Dedifferentiated amniotic fluid mesenchymal stem cell (primary cell): ENCODE results near the gene WDR59.

Experiments used
- DNase-seq: peaks from one replicate; pipeline ENCODE4 v3.0.0-alpha.2; 2016; ENCODE audit errors: extremely low spot score

Gene WDR59

GRCh38 chr16:74903901-74904678 is 80.8 kb downstream of the WDR59 start:
- no peak for DNase-seq

- no peak for DNase-seq
Measured at GRCh38 chr16:74903120-74903519, 81.8 kb downstream of the WDR59 start.

GRCh38 chr16:74902161-74902560 is 82.8 kb downstream of the WDR59 start:
- DNase-seq, result no peak

GRCh38 chr16:74901606-74902005 is 83.3 kb downstream of the WDR59 start:
- no peak for DNase-seq

GRCh38 chr16:74899816-74900215 is 85.1 kb downstream of the WDR59 start:
- no peak for DNase-seq

GRCh38 chr16:74898659-74899058 is 86.3 kb downstream of the WDR59 start:
- DNase-seq, result no peak

DNA sequence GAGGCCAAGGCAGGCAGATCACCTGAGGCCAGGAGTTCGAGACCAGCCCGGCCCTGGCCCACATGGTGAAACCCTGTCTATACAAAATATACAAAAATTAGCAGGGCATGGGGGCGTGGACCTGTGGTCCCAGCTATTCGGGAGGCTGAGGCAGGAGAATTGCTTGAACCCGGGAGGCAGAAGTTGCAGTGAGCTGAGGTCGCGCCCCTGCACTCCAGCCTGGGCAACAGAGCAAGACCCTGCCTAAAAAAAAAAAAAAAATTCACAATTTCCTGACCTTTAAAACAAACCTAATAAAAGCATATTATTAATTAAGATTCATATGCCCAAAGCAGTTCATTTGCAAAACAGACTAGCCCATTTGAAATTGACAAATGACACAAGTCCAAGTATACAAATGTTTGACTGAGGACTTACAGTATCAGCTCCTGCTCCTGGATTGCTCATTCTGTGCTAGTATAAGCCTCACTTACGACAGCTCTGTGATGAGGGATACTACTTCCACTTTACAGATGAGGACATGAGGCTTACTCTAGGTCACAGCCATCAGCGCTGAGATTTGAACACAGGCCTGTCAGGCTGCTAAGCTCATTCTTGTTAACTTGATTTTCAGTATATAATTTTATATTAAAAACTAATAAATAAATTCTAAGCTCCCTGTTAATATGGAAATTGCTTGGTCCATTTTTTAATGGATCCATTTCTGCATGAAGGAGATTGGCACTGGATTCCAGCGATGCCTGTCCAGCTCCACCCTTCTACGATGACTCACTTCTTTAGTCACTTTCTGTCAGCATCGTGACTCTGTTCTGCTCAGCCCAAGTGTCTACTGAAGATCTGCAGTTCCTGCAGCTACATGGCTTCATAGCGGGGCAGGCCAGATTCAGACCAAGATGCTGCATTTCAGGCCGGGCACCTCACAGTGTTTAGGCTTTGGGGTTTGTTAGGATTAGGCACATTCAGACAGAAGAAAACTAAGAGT is 88.2 kb downstream of the WDR59 start:
- DNase-seq, result peak; percentile 59

GRCh38 chr16:74893541-74893940 is 91.4 kb downstream of the WDR59 start:
- DNase-seq, result no peak

DNA sequence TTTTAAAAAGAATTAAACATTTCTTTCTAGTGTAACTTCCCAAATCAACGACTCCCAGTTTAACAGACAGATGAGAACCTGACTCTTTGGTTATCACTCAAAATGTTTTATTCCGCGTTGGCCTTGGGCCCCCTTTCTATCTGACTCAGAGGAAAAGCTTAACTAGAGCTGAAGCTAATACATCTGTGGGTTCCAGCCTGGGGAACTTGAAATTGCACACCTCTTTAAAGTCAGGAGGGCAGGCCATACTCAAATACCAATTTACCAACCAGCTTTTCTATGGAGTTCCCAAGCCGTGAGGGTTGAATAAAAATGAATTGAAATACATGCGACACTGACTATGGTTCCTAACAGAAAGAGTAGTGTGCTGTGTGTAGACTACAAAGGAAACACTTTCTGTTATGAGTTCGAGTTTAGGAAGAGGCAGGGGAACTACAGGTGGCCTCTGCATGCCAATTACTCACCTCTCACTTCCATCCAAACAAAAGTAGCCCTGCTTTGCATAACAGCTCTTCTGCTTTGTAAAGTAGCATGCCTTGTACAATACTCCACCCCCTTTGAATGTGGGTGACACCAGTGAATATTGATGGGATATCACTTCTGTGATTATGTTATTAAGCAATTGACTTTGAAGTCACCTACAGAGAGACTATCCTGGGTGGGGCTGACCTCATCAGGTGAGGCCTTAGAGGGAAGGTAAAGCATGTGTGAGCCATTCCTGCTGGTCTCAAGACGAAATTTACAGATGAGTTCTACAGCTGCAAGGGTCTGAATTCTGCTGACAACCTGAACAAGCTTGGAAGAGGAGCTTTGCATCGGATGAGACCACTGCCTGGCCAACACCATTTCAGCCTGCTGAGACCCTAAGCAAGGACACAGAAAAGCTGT is 92.1 kb downstream of the WDR59 start:
- no peak for DNase-seq

- DNase-seq, result no peak
Measured at GRCh38 chr16:74888888-74889287, 96.0 kb downstream of the WDR59 start.

GRCh38 chr16:74888232-74888862 is 96.6 kb downstream of the WDR59 start:
- no peak for DNase-seq

- DNase-seq, result no peak
Measured at GRCh38 chr16:74887084-74887483, 97.8 kb downstream of the WDR59 start.

DNA sequence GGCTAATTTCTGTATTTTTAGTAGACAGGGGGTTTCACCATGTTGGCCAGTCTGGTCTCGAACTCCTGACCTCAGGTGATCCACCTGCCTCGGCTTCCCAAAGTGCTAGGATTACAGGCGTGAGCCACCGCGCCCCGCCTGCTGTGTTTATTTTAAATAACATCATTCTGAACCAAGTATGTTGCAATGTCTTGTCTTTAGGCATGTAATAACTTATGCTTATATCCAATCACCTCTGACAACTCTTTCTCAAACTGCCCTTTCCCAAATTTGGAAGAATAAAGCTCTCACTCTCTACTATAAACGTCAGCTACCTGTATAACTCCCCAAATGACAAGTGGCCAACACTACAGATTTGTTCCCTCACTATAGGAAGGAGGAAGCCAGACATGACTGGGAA is 107.2 kb downstream of the WDR59 start:
- no peak for DNase-seq

- DNase-seq, result no peak
Measured at GRCh38 chr16:74874912-74875546, 109.9 kb downstream of the WDR59 start.

- no peak for DNase-seq
Measured at GRCh38 chr16:74874123-74874522, 110.8 kb downstream of the WDR59 start.

GRCh38 chr16:74872302-74872701 is 112.6 kb downstream of the WDR59 start:
- DNase-seq, result no peak

GRCh38 chr16:74871608-74872007 is 113.3 kb downstream of the WDR59 start:
- DNase-seq, result no peak

DNA sequence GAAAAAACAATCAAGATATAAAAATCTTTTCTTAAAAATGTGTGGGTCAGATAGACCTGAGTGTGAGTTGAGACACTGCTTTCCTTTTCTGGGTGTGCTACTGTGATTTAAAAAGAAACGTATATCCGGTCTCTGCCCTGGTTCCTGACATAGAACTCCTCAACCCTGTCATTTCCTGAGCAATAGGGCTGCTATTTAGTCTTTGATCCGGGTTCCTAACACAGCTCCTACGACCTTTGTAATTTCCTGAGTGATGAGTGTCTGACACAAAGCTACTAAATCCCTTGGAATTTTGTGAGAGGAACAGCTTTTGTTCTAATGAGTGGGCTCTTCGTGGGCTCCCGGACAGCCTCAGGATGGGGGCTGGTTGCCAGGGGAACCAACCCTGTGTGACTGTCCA is 116.4 kb downstream of the WDR59 start:
- no peak for DNase-seq

- no peak for DNase-seq
Measured at GRCh38 chr16:74868035-74868434, 116.9 kb downstream of the WDR59 start.

- DNase-seq, result no peak
Measured at GRCh38 chr16:74867281-74867849, 117.6 kb downstream of the WDR59 start.
